HepG2 (cell line): ENCODE data around the gene CCDC106. TPM values are rescaled to one million over a fixed set of nuclear protein-coding genes. Genes with fewer than 3 reads are reported as not detected.

ENCODE experiments used
- ATAC-seq: fragments of 200-7000 bp; cut with Tn5 transposase; 3 replicates; pipeline ENCODE4 v1.9.1; 2020; ENCODE audit warnings: mild to moderate bottlenecking, moderate library complexity
- BruUV-seq: library from RNA; stranded (reverse); fragments of 400-500 nt; replicated peaks from 2 replicates; lab custom pipeline; 2021; lab: Mats Ljungman, UMichigan
- CTCF ChIA-PET: fragments of 300-600 bp; formaldehyde crosslinking; extraction: SDS; loops from one replicate; lab custom pipeline; 2021; ENCODE audit warnings: low total read pairs, inconsistent platforms, low intra/inter-chr PET ratio; lab: Yijun Ruan, JAX
- POLR2A ChIA-PET: fragments of 350-600 bp; sonication (Branson Sonifier 250); formaldehyde crosslinking; loops from one replicate; lab custom pipeline; 2020; ENCODE audit warnings: antibody characterized with exemption, inconsistent platforms; lab: Yijun Ruan, JAX
- DNase-seq: peaks from one replicate; pipeline ENCODE4 v3.0.0-alpha.2; 2015; ENCODE audit warnings: low spot score
- FAIRE-seq: peaks from 3 replicates; lab custom pipeline; 2011; peaks lifted over from hg19 to GRCh38; lab: Jason Lieb, UNC
- H2AFZ ChIP-seq: one replicate; pipeline ENCODE4 v1.6.1; 2011; ENCODE audit warnings: low read length, inconsistent platforms
- H3K27ac ChIP-seq: fragments of 300-600 bp; 3 replicates; pipeline ENCODE4 v1.8.0; 2011; ENCODE audit warnings: mixed run types, mild to moderate bottlenecking, mixed read lengths, low read length, inconsistent platforms; ENCODE audit not compliant: insufficient read depth; ENCODE audit errors: extremely low read length
- H3K27me3 ChIP-seq, 2 experiments: fragments of 200-600 bp in 1 of 2; 2 replicates in 1 of 2; 3 replicates in 1 of 2; pipeline versions ENCODE4 v1.6.0 to v1.8.0; 2011; ENCODE audit warnings: low read length in 2 of 2, mild to moderate bottlenecking in 2 of 2, moderate library complexity in 2 of 2, inconsistent platforms in 1 of 2; ENCODE audit not compliant: insufficient read depth in 2 of 2, control insufficient read depth in 1 of 2
- H3K36me3 ChIP-seq, 2 experiments: fragments of 200-600 bp in 1 of 2; replicated peaks in 1 of 2; 2 replicates in 1 of 2; 3 replicates in 1 of 2; pipeline versions ENCODE4 v1.5.1 to v1.8.0; 2011; ENCODE audit warnings: low read length in 2 of 2, inconsistent platforms in 1 of 2; ENCODE audit not compliant: insufficient read depth in 2 of 2, control insufficient read depth in 1 of 2
- H3K4me1 ChIP-seq: 2 replicates; pipeline ENCODE4 v1.5.1; 2012; ENCODE audit warnings: low read length, inconsistent platforms; ENCODE audit not compliant: insufficient read depth
- H3K4me2 ChIP-seq: 2 replicates; pipeline ENCODE4 v1.6.0; 2011; ENCODE audit warnings: low read depth, low read length, inconsistent platforms
- H3K4me3 ChIP-seq, 3 experiments: fragments of 200-600 bp in 1 of 3; sonication (generic), shearing (Covaris generic) in 1 of 3; replicated peaks in 1 of 3; 2 replicates each; pipeline ENCODE4 v1.5.1; 2011 to 2016; ENCODE audit warnings: low read length in 3 of 3, inconsistent platforms in 2 of 3, low read depth in 2 of 3, mild to moderate bottlenecking in 2 of 3, control low read depth in 1 of 3, mixed read lengths in 1 of 3; ENCODE audit not compliant: insufficient read depth in 1 of 3
- H3K79me2 ChIP-seq: one replicate; pipeline ENCODE4 v1.6.1; 2011; ENCODE audit warnings: low read length, inconsistent platforms; ENCODE audit not compliant: insufficient read depth
- H3K9ac ChIP-seq: 2 replicates; pipeline ENCODE4 v1.6.0; 2011; ENCODE audit warnings: mild to moderate bottlenecking, low read depth, low read length, inconsistent platforms; ENCODE audit not compliant: insufficient read depth
- H3K9me3 ChIP-seq: 2 replicates; pipeline ENCODE4 v1.5.1; 2012; ENCODE audit warnings: mild to moderate bottlenecking, low read length
- H4K20me1 ChIP-seq: 2 replicates; pipeline ENCODE4 v1.6.0; 2011; ENCODE audit warnings: inconsistent platforms, mild to moderate bottlenecking, low read length, moderate library complexity; ENCODE audit not compliant: insufficient read depth
- ASH2L ChIP-seq: fragments of 300-600, 200-600 bp; sonication (generic); IDR thresholded peaks from 2 replicates; pipeline ENCODE4 v1.7.0; 2017; ENCODE audit warnings: low read depth, mild to moderate bottlenecking, moderate library complexity, mixed read lengths, low read length; ENCODE audit not compliant: insufficient read length
- MLLT10 ChIP-seq: sonication (generic); formaldehyde crosslinking; IDR thresholded peaks from 2 replicates; pipeline ENCODE4 v1.4.0; 2020; ENCODE audit warnings: missing genetic modification reagents
- PREB ChIP-seq: sonication (generic); formaldehyde crosslinking; IDR thresholded peaks from 2 replicates; pipeline ENCODE4 v1.4.0; 2020; ENCODE audit warnings: missing genetic modification reagents
- SNAI1 ChIP-seq: sonication (generic); formaldehyde crosslinking; IDR thresholded peaks from 2 replicates; pipeline ENCODE4 v1.5.0; 2020; ENCODE audit warnings: mild to moderate bottlenecking, missing genetic modification reagents, borderline replicate concordance
- ZNF251 ChIP-seq: sonication (generic); formaldehyde crosslinking; IDR thresholded peaks from 2 replicates; pipeline ENCODE4 v1.9.0; 2021; ENCODE audit warnings: mild to moderate bottlenecking, missing genetic modification reagents
- ZNF407 ChIP-seq: sonication (generic); formaldehyde crosslinking; IDR thresholded peaks from one replicate; pipeline ENCODE4 v1.5.1; 2020; ENCODE audit warnings: mild to moderate bottlenecking, missing genetic modification reagents; ENCODE audit errors: not compliant biosample characterization
- ZNF609 ChIP-seq: sonication (generic); formaldehyde crosslinking; IDR thresholded peaks from 2 replicates; pipeline ENCODE4 v1.4.0; 2020; ENCODE audit warnings: mild to moderate bottlenecking, missing genetic modification reagents, borderline replicate concordance
- ZNF75D ChIP-seq: sonication (generic); formaldehyde crosslinking; IDR thresholded peaks from 2 replicates; pipeline ENCODE4 v1.8.1; 2023; ENCODE audit warnings: missing genetic modification reagents, mild to moderate bottlenecking, borderline replicate concordance
- WGBS: methylation state at CpG from one replicate; pipeline ENCODE4 v1.1.6; 2017; ENCODE audit warnings: low lambda C conversion rate; 5-methylcytosine and 5-hydroxymethylcytosine counted together
- in situ Hi-C: cut with HindIII; loops from 2 replicates; pipeline ENCODE4 v1.10.0; 2017; ENCODE audit warnings: low pct_unique_long_range_greater_than_20kb; ENCODE audit not compliant: extremely low pct_ligation_motif_present
- intact Hi-C: fragments of 100-400 bp; cut with micrococcal nuclease; formaldehyde crosslinking; loops from one replicate; pipeline ENCODE4 v1.10.0; 2022; ENCODE audit not compliant: unreplicated experiment
- polyA plus RNA-seq, 8 experiments: library from polyadenylated mRNA; depleted of rRNA in 3 of 8; stranded (reverse) in 7 of 8; unstranded in 1 of 8; fragments of >200 nt; fragmentation: Illumina TruSeq in 4 of 8; extraction: Trizol in 4 of 8; gene quantifications; 2 replicates each; pipeline versions ENCODE4 v1.2.1 to v1.2.3, GENCODE V29; 2011 to 2016; ENCODE audit warnings: low read depth in 4 of 8, missing spikeins in 1 of 8, mixed read lengths in 1 of 8; ENCODE audit not compliant: insufficient read depth in 1 of 8
- total RNA-seq, 5 experiments: library from RNA; depleted of rRNA; stranded (reverse); fragments of >200 nt; fragmentation: Illumina TruSeq; extraction: Trizol; gene quantifications; 2 replicates each; pipeline ENCODE4 v1.2.3, GENCODE V29; 2016; ENCODE audit warnings: low read depth in 1 of 5

CCDC106 gene
- total and polyA plus RNA-seq, 2 of the 13 experiments (the other 11 are each of a cell fraction or from before 2014, with no cell fraction given): 4.7 to 8.8 TPM

- WGBS: 91% methylated on average over 18 of the region's 23 CpGs
- Histone ChIP-seq H3K4me2 (no peak overlapping the region), H3K27ac (no peak overlapping the region), H2AFZ (no peak overlapping the region), H4K20me1 (no peaks in the 10 kb centered on the region), H3K9me3 (no peaks in the 10 kb centered on the region), H3K36me3 (peaks cover 20 to 29% of the 10 kb centered on the region in 2 experiments; a peak in 4 of 5 replicates), H3K4me3 (no peak overlapping the region), H3K4me1 (no peaks in the 10 kb centered on the region), H3K9ac (no peak overlapping the region), H3K79me2 (no peaks in the 10 kb centered on the region), H3K27me3 (no peaks in the 10 kb centered on the region)
- no TSS peak for BruUV-seq
- intact Hi-C loops (no loop called here), in situ Hi-C loops (no loop called here)
- POLR2A ChIA-PET: no interaction called here
- ATAC-seq (no peak), FAIRE-seq (no peak), DNase-seq (no peak)
- CTCF ChIA-PET: no interaction called here
- TF ChIP-seq PREB: no peak
- no peak for TF ChIP-seq ZNF407
- TF ChIP-seq SNAI1 (CRISPR knock-in tag): no peak
- no peak for TF ChIP-seq ZNF609 (CRISPR knock-in tag)
- TF ChIP-seq MLLT10 (CRISPR knock-in tag): no peak
- no peak for TF ChIP-seq ZNF251 (CRISPR knock-in tag)
- no peak for TF ChIP-seq ASH2L
- no peak for TF ChIP-seq ZNF75D (CRISPR knock-in tag)
These were observed 47.7 kb downstream of the CCDC106 start for GRCh38 chr19:55695511-55696290.
